OCI-LY7 (cell line): ENCODE data around the gene IZUMO4. TPM values are rescaled to one million over a fixed set of nuclear protein-coding genes. Genes with fewer than 3 reads are reported as not detected.

Experiments used
- BruUV-seq: library from RNA; stranded (reverse); fragments of 400-500 nt; replicated peaks from 2 replicates; lab custom pipeline; 2021; lab: Mats Ljungman, UMichigan
- CTCF ChIA-PET: fragments of 300-600 bp; sonication (Branson Sonifier 250); formaldehyde crosslinking; loops from one replicate; lab custom pipeline; 2022; ENCODE audit warnings: antibody characterized with exemption; ENCODE audit not compliant: unreplicated experiment; lab: Charles Lee
- POLR2A ChIA-PET: fragments of 300-600 bp; sonication (Branson Sonifier 250); formaldehyde crosslinking; loops from one replicate; lab custom pipeline; 2022; ENCODE audit warnings: antibody characterized with exemption; lab: Charles Lee
- DNase-seq: peaks from one replicate; pipeline ENCODE4 v3.0.0-alpha.2; 2015; ENCODE audit warnings: low spot score
- H2AFZ ChIP-seq: fragments of 200-600 bp; sonication (generic), shearing (Covaris generic); 2 replicates; pipeline ENCODE4 v1.6.1; 2014; ENCODE audit warnings: mild to moderate bottlenecking, antibody characterized with exemption, low read length, moderate library complexity
- H3K27ac ChIP-seq: fragments of 200-600 bp; sonication (generic); 2 replicates; pipeline ENCODE4 v1.5.1; 2014; ENCODE audit warnings: mixed run types, low read depth, mild to moderate bottlenecking, moderate library complexity, low read length, inconsistent platforms; ENCODE audit not compliant: poor library complexity, severe bottlenecking
- H3K36me3 ChIP-seq: fragments of 200-600 bp; sonication (generic); 2 replicates; pipeline ENCODE4 v1.6.1; 2014; ENCODE audit warnings: mild to moderate bottlenecking, antibody characterized with exemption, low read length, moderate library complexity, mixed read lengths; ENCODE audit not compliant: insufficient read depth
- H3K4me1 ChIP-seq: fragments of 200-600 bp; sonication (generic); 2 replicates; pipeline ENCODE4 v1.5.1; 2014; ENCODE audit warnings: mild to moderate bottlenecking, low read length; ENCODE audit not compliant: insufficient read depth, poor library complexity, severe bottlenecking
- H3K4me2 ChIP-seq: fragments of 200-600 bp; sonication (generic); 2 replicates; pipeline ENCODE4 v1.6.1; 2014; ENCODE audit warnings: mild to moderate bottlenecking, low read length
- H3K4me3 ChIP-seq: fragments of 200-600 bp; sonication (generic); 2 replicates; pipeline ENCODE4 v1.5.1; 2014; ENCODE audit warnings: mild to moderate bottlenecking, low read depth, low read length; ENCODE audit not compliant: poor library complexity, severe bottlenecking
- H3K79me2 ChIP-seq: fragments of 200-600 bp; sonication (generic); 2 replicates; pipeline ENCODE4 v1.6.1; 2016; ENCODE audit warnings: low read depth, mild to moderate bottlenecking, low read length, moderate library complexity, mixed read lengths; ENCODE audit not compliant: insufficient read depth
- H3K9me2 ChIP-seq: fragments of 200-600 bp; sonication (generic); 2 replicates; pipeline ENCODE4 v1.6.1; 2016; ENCODE audit warnings: mild to moderate bottlenecking, low read length, mixed read lengths; ENCODE audit not compliant: insufficient read depth
- H3K9me3 ChIP-seq: fragments of 200-600 bp; sonication (generic); 2 replicates; pipeline ENCODE4 v1.6.1; 2014; ENCODE audit warnings: mild to moderate bottlenecking, mixed run types, low read length, mixed read lengths
- H4K20me1 ChIP-seq: fragments of 200-600 bp; sonication (generic); 2 replicates; pipeline ENCODE4 v1.6.1; 2014; ENCODE audit warnings: mild to moderate bottlenecking, antibody characterized with exemption, low read length, moderate library complexity, mixed read lengths; ENCODE audit not compliant: insufficient read depth
- CTCF ChIP-seq: fragments of 200-600 bp; sonication (generic); conservative IDR thresholded peaks from 2 replicates; pipeline ENCODE4 v1.5.1; 2014; ENCODE audit warnings: mild to moderate bottlenecking, antibody characterized with exemption, low read length, moderate library complexity, mixed read lengths
- EZH2phosphoT487 ChIP-seq: fragments of 200-600 bp; sonication (generic); IDR thresholded peaks from 2 replicates; pipeline ENCODE4 v1.6.1; 2018; ENCODE audit warnings: low read depth, borderline replicate concordance, mild to moderate bottlenecking, mixed run types, antibody characterized with exemption, low read length, moderate library complexity, mixed read lengths
- intact Hi-C: fragments of 100-400 bp; cut with micrococcal nuclease; formaldehyde crosslinking; loops from one replicate; pipeline ENCODE4 v1.10.0; 2022; ENCODE audit not compliant: unreplicated experiment
- total RNA-seq, 2 experiments: library from RNA; depleted of rRNA in 1 of 2; stranded (reverse); fragments of >200 nt in 1 of 2; shearing (Covaris generic) in 1 of 2; gene quantifications; 2 replicates each; pipeline ENCODE4 v1.2.3, GENCODE V29; 2014 to 2022

IZUMO4 gene
- total RNA-seq, 2 experiments from 2014 or later = 7.3 to 12.9 TPM

- POLR2A ChIA-PET = no interaction called here
- intact Hi-C loops = no loop called here
- H4K20me1 ChIP-seq = no peaks in the 10 kb centered on the region
- peaks cover 92% of the 10 kb centered on the region for H3K36me3 ChIP-seq
- no peaks in the 10 kb centered on the region for H3K4me1 ChIP-seq
- no peaks in the 10 kb centered on the region for H3K9me3 ChIP-seq
- H2AFZ ChIP-seq = no peak overlapping the region
- no peak overlapping the region for H3K4me3 ChIP-seq
- no peaks in the 10 kb centered on the region for H3K79me2 ChIP-seq
- no peak overlapping the region for H3K27ac ChIP-seq
- no TSS peak for BruUV-seq
- TF ChIP-seq EZH2phosphoT487 (no peak), CTCF (no peak)
- DNase-seq = no peak
- no peaks in the 10 kb centered on the region for H3K9me2 ChIP-seq
- no peak overlapping the region for H3K4me2 ChIP-seq
- CTCF ChIA-PET = no interaction called here
These were observed 20.7 kb downstream of the IZUMO4 start for GRCh38 chr19:2117215-2117960.

DNA sequence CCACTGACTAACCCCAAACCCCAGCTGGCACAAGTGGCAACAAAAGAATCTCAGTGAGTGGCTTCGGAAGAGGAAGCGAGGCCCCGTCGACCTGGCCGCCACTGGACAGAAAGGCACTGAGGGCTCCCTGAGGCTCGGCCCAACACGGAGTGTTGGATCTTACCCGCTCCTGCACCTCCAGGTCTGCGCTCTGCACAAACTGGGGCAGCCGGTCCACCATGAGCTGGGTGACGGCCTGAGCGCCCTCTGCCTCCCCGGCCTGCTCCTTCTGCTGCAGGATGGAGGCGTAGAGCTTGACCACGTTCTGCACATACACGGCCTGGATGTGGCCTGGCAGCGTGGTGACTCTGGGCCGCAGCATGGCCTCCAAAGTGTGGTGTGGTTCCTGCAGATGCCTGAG, 21.7 kb downstream of the IZUMO4 start:
- no peaks in the 10 kb centered on the region for H3K9me3 ChIP-seq
- H3K4me2 ChIP-seq = no peak overlapping the region
- no peak overlapping the region for H3K4me3 ChIP-seq
- H3K9me2 ChIP-seq = no peaks in the 10 kb centered on the region
- ChIA-PET POLR2A (no interaction called here), CTCF (no interaction called here)
- TF ChIP-seq EZH2phosphoT487 = no peak
- TF ChIP-seq CTCF = no peak
- intact Hi-C loops = no loop called here
- no peaks in the 10 kb centered on the region for H3K4me1 ChIP-seq
- peaks cover 94% of the 10 kb centered on the region for H3K36me3 ChIP-seq
- no peak for DNase-seq
- no peak overlapping the region for H2AFZ ChIP-seq
- BruUV-seq = no TSS peak
- H3K79me2 ChIP-seq = no peaks in the 10 kb centered on the region
- H3K27ac ChIP-seq = no peak overlapping the region
- no peaks in the 10 kb centered on the region for H4K20me1 ChIP-seq
